ENCODE measurements around the gene PITPNC1.
"Not testable (repeated sequence)": the region's sequence is repeated elsewhere in the genome, so short reads cannot be mapped to it uniquely, and the experiment has no call there.

DNA sequence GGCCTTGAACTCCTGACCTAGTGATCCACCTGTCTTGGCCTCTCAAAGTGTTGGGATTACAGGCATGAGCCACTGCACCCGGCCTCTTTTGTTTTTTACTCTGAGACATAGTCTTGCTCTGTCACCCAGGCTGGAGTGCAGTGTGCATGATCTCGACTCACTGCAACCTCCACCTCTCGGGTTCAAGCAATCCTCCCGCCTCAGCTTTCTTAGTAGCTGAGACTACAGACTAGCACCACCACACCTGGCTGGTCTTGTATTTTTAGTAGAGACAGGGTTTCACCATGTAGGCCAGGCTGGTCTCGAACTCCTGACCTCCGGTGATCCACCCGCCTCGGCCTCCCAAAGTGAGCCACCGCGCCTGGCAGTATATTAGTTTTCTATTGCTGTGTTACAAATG lies 11.5 kb downstream of the PITPNC1 start:
- TF ChIP-seq, protein P1, sequence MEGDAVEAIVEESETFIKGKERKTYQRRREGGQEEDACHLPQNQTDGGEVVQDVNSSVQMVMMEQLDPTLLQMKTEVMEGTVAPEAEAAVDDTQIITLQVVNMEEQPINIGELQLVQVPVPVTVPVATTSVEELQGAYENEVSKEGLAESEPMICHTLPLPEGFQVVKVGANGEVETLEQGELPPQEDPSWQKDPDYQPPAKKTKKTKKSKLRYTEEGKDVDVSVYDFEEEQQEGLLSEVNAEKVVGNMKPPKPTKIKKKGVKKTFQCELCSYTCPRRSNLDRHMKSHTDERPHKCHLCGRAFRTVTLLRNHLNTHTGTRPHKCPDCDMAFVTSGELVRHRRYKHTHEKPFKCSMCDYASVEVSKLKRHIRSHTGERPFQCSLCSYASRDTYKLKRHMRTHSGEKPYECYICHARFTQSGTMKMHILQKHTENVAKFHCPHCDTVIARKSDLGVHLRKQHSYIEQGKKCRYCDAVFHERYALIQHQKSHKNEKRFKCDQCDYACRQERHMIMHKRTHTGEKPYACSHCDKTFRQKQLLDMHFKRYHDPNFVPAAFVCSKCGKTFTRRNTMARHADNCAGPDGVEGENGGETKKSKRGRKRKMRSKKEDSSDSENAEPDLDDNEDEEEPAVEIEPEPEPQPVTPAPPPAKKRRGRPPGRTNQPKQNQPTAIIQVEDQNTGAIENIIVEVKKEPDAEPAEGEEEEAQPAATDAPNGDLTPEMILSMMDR (IDR thresholded peaks at IDR 0.05) = not testable (repeated sequence)
- TF ChIP-seq, protein P2, sequence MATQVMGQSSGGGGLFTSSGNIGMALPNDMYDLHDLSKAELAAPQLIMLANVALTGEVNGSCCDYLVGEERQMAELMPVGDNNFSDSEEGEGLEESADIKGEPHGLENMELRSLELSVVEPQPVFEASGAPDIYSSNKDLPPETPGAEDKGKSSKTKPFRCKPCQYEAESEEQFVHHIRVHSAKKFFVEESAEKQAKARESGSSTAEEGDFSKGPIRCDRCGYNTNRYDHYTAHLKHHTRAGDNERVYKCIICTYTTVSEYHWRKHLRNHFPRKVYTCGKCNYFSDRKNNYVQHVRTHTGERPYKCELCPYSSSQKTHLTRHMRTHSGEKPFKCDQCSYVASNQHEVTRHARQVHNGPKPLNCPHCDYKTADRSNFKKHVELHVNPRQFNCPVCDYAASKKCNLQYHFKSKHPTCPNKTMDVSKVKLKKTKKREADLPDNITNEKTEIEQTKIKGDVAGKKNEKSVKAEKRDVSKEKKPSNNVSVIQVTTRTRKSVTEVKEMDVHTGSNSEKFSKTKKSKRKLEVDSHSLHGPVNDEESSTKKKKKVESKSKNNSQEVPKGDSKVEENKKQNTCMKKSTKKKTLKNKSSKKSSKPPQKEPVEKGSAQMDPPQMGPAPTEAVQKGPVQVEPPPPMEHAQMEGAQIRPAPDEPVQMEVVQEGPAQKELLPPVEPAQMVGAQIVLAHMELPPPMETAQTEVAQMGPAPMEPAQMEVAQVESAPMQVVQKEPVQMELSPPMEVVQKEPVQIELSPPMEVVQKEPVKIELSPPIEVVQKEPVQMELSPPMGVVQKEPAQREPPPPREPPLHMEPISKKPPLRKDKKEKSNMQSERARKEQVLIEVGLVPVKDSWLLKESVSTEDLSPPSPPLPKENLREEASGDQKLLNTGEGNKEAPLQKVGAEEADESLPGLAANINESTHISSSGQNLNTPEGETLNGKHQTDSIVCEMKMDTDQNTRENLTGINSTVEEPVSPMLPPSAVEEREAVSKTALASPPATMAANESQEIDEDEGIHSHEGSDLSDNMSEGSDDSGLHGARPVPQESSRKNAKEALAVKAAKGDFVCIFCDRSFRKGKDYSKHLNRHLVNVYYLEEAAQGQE (IDR thresholded peaks at IDR 0.05; ENCODE audit: insufficient read depth in 1 of 2, low read depth in 2 of 2, low read length in 1 of 2) = not testable (repeated sequence)
- TF ChIP-seq POLR2AphosphoS5 (IDR thresholded peaks at IDR 0.05; ENCODE audit: low read depth, low read length); SIN3A (IDR thresholded peaks at IDR 0.05; ENCODE audit: borderline replicate concordance, insufficient read depth, low read depth, low read length); TCF7L2 (IDR thresholded peaks at IDR 0.05; ENCODE audit: low read depth, low read length): not testable (repeated sequence)

Data from Panc1 (cell line).